Measurements from ENCODE around the gene DOCK4.
"Not testable (repeated sequence)": the region's sequence is repeated elsewhere in the genome, so short reads cannot be mapped to it uniquely, and the experiment has no call there.

DOCK4 gene

GRCh38 chr7:112206238-112206990 is at the start of gene DOCK4, which contains the start of gene ZNF277:
Gene DOCK4, minus strand, starts transcription at chr7:112206399. Its CDS starts 261 bp downstream, at chr7:112206138.
Gene ZNF277, plus strand, starts transcription at chr7:112206695. Its CDS starts 22 bp downstream, at chr7:112206717.
- DNase-seq (ENCODE audit: low spot score): peak; percentile 99

GRCh38 chr7:112255388-112255720 is 49.2 kb upstream of the DOCK4 start:
- no peak for DNase-seq (ENCODE audit: low spot score)

GRCh38 chr7:112254709-112255387 is 48.6 kb upstream of the DOCK4 start:
- no peak for DNase-seq (ENCODE audit: low spot score)

GRCh38 chr7:112254156-112254555 is 48.0 kb upstream of the DOCK4 start:
- DNase-seq (ENCODE audit: low spot score): no peak

GRCh38 chr7:112252691-112253090 is 46.5 kb upstream of the DOCK4 start:
- DNase-seq (ENCODE audit: low spot score): no peak

GRCh38 chr7:112252141-112252540 is 45.9 kb upstream of the DOCK4 start:
- no peak for DNase-seq (ENCODE audit: low spot score)

GRCh38 chr7:112249967-112250366 is 43.8 kb upstream of the DOCK4 start:
- not testable (repeated sequence) for DNase-seq (ENCODE audit: low spot score)

- no peak for DNase-seq (ENCODE audit: low spot score)
Observed at GRCh38 chr7:112248598-112248997, 42.4 kb upstream of the DOCK4 start.

- DNase-seq (ENCODE audit: low spot score): no peak
Observed at GRCh38 chr7:112238852-112239610, 32.8 kb upstream of the DOCK4 start.

GRCh38 chr7:112238330-112238729 is 32.1 kb upstream of the DOCK4 start:
- DNase-seq (ENCODE audit: low spot score): no peak

- no peak for DNase-seq (ENCODE audit: low spot score)
Observed at GRCh38 chr7:112236597-112236996, 30.4 kb upstream of the DOCK4 start.

- DNase-seq (ENCODE audit: low spot score): no peak
Observed at GRCh38 chr7:112234147-112234546, 27.9 kb upstream of the DOCK4 start.

GRCh38 chr7:112233048-112233697 is 27.0 kb upstream of the DOCK4 start:
- no peak for DNase-seq (ENCODE audit: low spot score)

GRCh38 chr7:112232212-112232978 is 26.2 kb upstream of the DOCK4 start:
- no peak for DNase-seq (ENCODE audit: low spot score)

- DNase-seq (ENCODE audit: low spot score): no peak
Observed at GRCh38 chr7:112228632-112229031, 22.4 kb upstream of the DOCK4 start.

GRCh38 chr7:112226701-112227276 is 20.6 kb upstream of the DOCK4 start:
- DNase-seq (ENCODE audit: low spot score): no peak

GRCh38 chr7:112225006-112225405 is 18.8 kb upstream of the DOCK4 start:
- DNase-seq (ENCODE audit: low spot score): no peak

- no peak for DNase-seq (ENCODE audit: low spot score)
Observed at GRCh38 chr7:112224186-112224585, 18.0 kb upstream of the DOCK4 start.

GRCh38 chr7:112223310-112223709 is 17.1 kb upstream of the DOCK4 start:
- DNase-seq (ENCODE audit: low spot score): no peak

- no peak for DNase-seq (ENCODE audit: low spot score)
Observed at GRCh38 chr7:112220877-112221434, 14.8 kb upstream of the DOCK4 start.

- DNase-seq (ENCODE audit: low spot score): no peak
Observed at GRCh38 chr7:112215787-112216186, 9.6 kb upstream of the DOCK4 start.

Measured in CD4-positive, alpha-beta T cell treated with Interleukin-15 for 4 hours (primary cell).